ENCODE measurements around the gene ZCCHC7. TPM values are rescaled to one million over a fixed set of nuclear protein-coding genes. Genes with fewer than 3 reads are reported as not detected.
"Not testable (repeated sequence)": the region's sequence is repeated elsewhere in the genome, so short reads cannot be mapped to it uniquely, and the experiment has no call there.

Gene ZCCHC7
- total and polyA plus RNA-seq, 9 of the 15 experiments (the other 6 are each of a cell fraction or from before 2014, with no cell fraction given): 34.1 to 68.9 (median 48.8) TPM

GRCh38 chr9:37291612-37292238, 171.4 kb downstream of the ZCCHC7 start:
- H4K20me1 ChIP-seq (replicated peaks; ENCODE audit: control insufficient read depth, insufficient read depth, low read length); H3K9ac ChIP-seq (ENCODE audit: insufficient read depth in 1 of 2, low read depth in 2 of 2, low read length in 2 of 2); in situ Hi-C loops (cut with MboI); H3K4me2 ChIP-seq (ENCODE audit: insufficient read depth, low read length); H3K9me3 ChIP-seq (replicated peaks; ENCODE audit: control insufficient read depth, insufficient read depth, low read depth, low read length); H3K36me3 ChIP-seq (ENCODE audit: control insufficient read depth, insufficient read depth, low read length); H3K27ac ChIP-seq (ENCODE audit: extremely low read depth, low read depth, low read length); CTCF ChIA-PET (ENCODE audit: low intra/inter-chr PET ratio); H3K4me3 ChIP-seq; BruUV-seq (replicated peaks); FAIRE-seq; H3K27me3 ChIP-seq (ENCODE audit: control insufficient read depth in 2 of 2, insufficient read depth in 2 of 2, low read length in 2 of 2); DNase-seq (ENCODE audit: extremely low read depth in 1 of 4, low spot score in 3 of 4); H2AFZ ChIP-seq (ENCODE audit: low read depth, low read length); H3K9me1 ChIP-seq (ENCODE audit: control insufficient read depth, insufficient read depth, low read length); ATAC-seq: not testable (repeated sequence)
- WGBS (ENCODE audit: insufficient coverage, low coverage, missing lambda C conversion rate): 97% methylated on average over 10 of the region's 10 CpGs
- intact Hi-C loops (cut with micrococcal nuclease): loop anchor here (10.0 kb wide), 1 partner anchor 167 kb away; the partner anchor contains the start of gene ZCCHC7
- TF ChIP-seq SMAD4 (CRISPR knock-in tag; conservative IDR thresholded peaks at IDR 0.05) (peak; percentile 31; the same call in 1 of the 2 replicates), DMBX1 (CRISPR knock-in tag; IDR thresholded peaks at IDR 0.05; ENCODE audit: borderline replicate concordance) (peak; percentile 63; the same call in 1 of the 2 replicates), NR2F6 (CRISPR knock-in tag; IDR thresholded peaks at IDR 0.05) (0 out of 2 replicates have a peak, but pooled peaks have one; percentile 24)
- Histone ChIP-seq H3K4me1 (replicated peaks in 1 of 2; ENCODE audit: control insufficient read depth in 2 of 2, insufficient read depth in 2 of 2, low read length in 2 of 2) (peaks cover 0 to 26% of the 10 kb centered on the region in 2 experiments; a peak in 4 of 5 replicates), H3K79me2 (ENCODE audit: control insufficient read depth, insufficient read depth, low read length) (peaks cover 79% of the 10 kb centered on the region)
- POLR2A ChIA-PET: interaction anchor here (0.6 kb wide), 1 partner anchor 100 kb away, joined by 3 read pairs; no protein-coding TSS in a partner anchor

DNA sequence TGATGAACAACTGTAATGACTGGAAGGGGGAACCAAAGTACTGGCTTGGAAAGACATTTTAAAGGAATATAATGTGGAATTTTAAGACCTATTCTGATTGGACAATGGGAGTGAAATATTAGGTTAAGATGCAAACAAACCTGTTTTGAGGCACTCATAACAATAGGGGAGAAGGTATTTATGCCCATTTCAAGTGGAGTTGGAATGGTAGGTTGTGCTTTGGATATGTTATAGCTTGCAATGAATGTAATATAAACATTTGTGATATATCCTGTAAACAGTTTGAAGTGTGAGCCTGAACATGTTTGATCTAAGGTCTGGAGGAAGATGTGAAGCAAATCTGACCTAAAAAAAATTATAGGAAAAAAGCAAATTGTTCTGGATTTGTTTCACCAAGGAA, 172.5 kb downstream of the ZCCHC7 start:
- TF ChIP-seq ZNF436 (CRISPR knock-in tag; IDR thresholded peaks at IDR 0.05): no peak
- no peak for TF ChIP-seq NBN (IDR thresholded peaks at IDR 0.05; ENCODE audit: low read depth)
- no peak for TF ChIP-seq ARHGAP35 (IDR thresholded peaks at IDR 0.05; ENCODE audit: partially characterized antibody)
- TF ChIP-seq KLF10 (CRISPR knock-in tag; IDR thresholded peaks at IDR 0.05): no peak
- TF ChIP-seq ZNF707 (CRISPR knock-in tag; conservative IDR thresholded peaks at IDR 0.05): no peak
- TF ChIP-seq ZNF41 (CRISPR knock-in tag; conservative IDR thresholded peaks at IDR 0.05): no peak
- TF ChIP-seq GATAD2B (IDR thresholded peaks at IDR 0.05; ENCODE audit: borderline replicate concordance): no peak
- TF ChIP-seq, protein P1, sequence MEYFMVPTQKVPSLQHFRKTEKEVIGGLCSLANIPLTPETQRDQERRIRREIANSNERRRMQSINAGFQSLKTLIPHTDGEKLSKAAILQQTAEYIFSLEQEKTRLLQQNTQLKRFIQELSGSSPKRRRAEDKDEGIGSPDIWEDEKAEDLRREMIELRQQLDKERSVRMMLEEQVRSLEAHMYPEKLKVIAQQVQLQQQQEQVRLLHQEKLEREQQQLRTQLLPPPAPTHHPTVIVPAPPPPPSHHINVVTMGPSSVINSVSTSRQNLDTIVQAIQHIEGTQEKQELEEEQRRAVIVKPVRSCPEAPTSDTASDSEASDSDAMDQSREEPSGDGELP (CRISPR knock-in tag; IDR thresholded peaks at IDR 0.05; ENCODE audit: borderline replicate concordance): no peak
- ATAC-seq (no peak), FAIRE-seq (no peak), DNase-seq (ENCODE audit: extremely low read depth in 1 of 4, low spot score in 3 of 4) (no peak)
- Histone ChIP-seq H3K4me1 (replicated peaks in 1 of 2; ENCODE audit: control insufficient read depth in 2 of 2, insufficient read depth in 2 of 2, low read length in 2 of 2) (peaks cover 0 to 33% of the 10 kb centered on the region in 2 experiments; a peak in 4 of 5 replicates), H3K79me2 (ENCODE audit: control insufficient read depth, insufficient read depth, low read length) (peaks cover 85% of the 10 kb centered on the region), H3K9me1 (ENCODE audit: control insufficient read depth, insufficient read depth, low read length) (no peaks in the 10 kb centered on the region), H3K9me3 (replicated peaks; ENCODE audit: control insufficient read depth, insufficient read depth, low read depth, low read length) (no peaks in the 10 kb centered on the region), H3K9ac (ENCODE audit: insufficient read depth in 1 of 2, low read depth in 2 of 2, low read length in 2 of 2) (no peak overlapping the region), H3K27me3 (ENCODE audit: control insufficient read depth in 2 of 2, insufficient read depth in 2 of 2, low read length in 2 of 2) (no peaks in the 10 kb centered on the region), H3K27ac (ENCODE audit: extremely low read depth, low read depth, low read length) (peak overlapping the region; percentile 18; the same call in 1 of the 3 replicates), H3K4me3 (no peak overlapping the region), H3K4me2 (ENCODE audit: insufficient read depth, low read length) (no peak overlapping the region), H2AFZ (ENCODE audit: low read depth, low read length) (no peak overlapping the region), H4K20me1 (replicated peaks; ENCODE audit: control insufficient read depth, insufficient read depth, low read length) (no peaks in the 10 kb centered on the region), H3K36me3 (ENCODE audit: control insufficient read depth, insufficient read depth, low read length) (peaks cover 3% of the 10 kb centered on the region; the same call in 1 of the 3 replicates)
- in situ Hi-C loops (cut with MboI) (no loop called here), intact Hi-C loops (cut with micrococcal nuclease) (loop anchor here (10.0 kb wide), 1 partner anchor 168 kb away; the partner anchor contains the start of gene ZCCHC7)
- no TSS peak for BruUV-seq (replicated peaks)
- ChIA-PET POLR2A (interaction anchor here (0.8 to 1.4 kb wide), 3 partner anchors 9 to 161 kb away, joined by 3 to 4 read pairs (median 3); no protein-coding TSS in a partner anchor), CTCF (ENCODE audit: low intra/inter-chr PET ratio) (no interaction called here)
